Measurements from ENCODE around the gene SSR2.

Gene SSR2

DNA sequence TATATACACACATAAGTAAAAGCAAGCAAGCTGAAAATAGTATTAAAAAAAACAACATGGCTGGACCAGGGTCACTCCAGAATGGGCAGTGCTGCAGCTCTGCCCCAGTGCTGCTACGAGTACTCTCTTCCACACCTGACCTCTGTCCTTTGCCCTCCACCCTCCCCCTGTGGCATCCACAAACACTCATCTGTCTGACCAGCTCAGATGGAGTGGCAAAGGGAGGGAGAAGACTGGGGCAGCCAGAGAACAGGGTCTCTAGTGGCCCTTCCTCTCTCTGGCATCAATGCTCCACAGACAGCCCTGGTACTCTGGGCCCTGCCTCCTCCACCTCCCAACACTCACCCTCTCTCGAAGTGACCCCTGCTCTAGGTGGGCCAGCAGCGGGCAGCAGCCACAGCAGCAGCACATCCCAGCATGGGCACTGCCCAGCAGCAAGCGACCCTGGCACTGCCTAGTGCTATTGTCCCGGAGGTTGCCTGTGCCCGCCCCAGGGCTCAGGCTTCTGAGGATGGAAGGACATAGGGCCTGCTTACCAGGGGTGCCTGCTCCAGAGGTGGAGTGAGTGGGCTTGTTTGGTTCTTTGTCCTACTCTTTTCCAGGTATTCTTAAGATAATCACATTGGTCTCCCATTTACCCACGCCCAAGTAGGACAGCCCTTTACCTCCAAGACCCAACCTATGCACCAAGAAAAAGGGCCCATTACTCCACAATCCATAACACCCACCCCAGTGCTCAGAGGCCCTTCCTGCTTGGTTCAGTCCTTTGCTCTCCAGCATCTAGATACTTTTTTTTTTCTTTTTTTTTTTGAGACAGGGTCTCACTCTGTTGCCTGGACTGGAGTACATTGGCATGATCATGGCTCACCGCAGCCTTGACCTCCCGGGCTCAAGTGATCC lies 48.6 kb downstream of the SSR2 start:
- DNase-seq, result no peak

DNA sequence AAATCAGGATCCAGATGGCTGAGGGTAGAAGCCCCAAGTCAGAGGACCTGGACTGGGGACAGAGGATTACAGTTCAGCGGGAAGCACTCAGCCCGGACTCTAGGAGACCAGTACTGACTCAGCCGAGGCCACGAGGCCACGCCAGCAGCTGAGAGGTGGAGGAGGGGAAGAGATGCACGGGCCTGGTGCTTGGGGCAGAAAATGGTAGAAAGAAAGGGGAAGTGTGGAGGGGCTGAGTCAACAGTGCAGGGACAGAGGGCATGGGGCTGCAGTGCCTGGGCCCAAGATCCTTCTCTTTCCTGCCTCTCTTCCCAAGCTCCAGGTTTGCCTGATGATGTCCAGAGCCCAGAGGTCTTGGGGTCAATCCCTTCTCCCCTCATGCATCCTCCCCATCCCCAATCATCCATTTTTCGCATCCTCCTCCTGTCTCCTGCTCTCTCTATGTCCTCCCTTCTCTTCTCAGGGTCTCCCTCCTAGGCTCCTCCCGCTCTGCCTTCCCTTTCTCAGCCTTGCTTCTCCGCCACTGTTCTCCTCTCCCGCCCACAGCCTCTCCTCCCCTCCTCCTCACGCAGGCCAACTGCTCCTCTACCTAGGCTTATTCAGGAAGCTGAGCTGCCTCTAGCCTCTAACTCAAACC lies 50.1 kb downstream of the SSR2 start:
- DNase-seq, result peak; percentile 40

DNA sequence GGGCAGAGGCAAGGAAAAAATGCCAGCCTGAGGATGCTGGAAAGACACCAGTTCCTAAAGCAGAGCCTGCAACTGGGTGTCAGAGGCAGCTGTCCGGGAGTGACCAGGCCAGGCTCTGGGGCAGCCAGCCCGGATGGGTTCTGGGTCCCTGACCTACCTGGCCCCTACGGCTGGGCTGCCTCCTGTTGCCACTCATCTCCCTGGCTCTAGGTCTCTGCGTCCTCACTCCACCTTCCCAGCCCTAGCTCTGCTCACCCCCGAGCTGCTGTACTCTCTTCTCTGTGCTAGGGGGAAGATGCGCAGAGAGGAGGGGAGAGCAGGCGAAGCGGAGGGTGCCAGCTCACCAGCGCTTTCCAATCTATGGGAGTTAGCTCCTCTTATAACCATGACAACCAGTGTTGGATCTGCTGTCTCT lies 51.4 kb downstream of the SSR2 start:
- no peak for DNase-seq

DNA sequence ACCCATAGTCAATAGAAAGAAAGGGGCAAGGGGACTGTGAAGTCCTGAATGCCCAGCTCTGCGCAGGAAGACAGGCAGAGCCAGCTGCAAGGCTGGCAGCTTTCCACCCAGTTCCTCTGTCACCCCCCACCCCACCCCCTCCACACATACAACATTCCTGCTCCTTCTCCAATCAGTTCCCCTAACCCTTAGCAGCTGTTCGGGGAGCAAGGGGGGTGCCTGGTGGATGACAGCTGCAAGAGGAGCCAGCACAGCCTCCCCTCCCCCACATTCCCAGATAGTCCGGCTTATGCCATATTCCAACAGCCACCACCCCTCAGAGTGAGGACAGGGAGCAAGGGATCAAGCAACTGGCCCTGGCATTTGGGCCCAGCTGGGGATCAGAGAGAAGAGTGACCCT lies 52.1 kb downstream of the SSR2 start:
- no peak for DNase-seq

DNA sequence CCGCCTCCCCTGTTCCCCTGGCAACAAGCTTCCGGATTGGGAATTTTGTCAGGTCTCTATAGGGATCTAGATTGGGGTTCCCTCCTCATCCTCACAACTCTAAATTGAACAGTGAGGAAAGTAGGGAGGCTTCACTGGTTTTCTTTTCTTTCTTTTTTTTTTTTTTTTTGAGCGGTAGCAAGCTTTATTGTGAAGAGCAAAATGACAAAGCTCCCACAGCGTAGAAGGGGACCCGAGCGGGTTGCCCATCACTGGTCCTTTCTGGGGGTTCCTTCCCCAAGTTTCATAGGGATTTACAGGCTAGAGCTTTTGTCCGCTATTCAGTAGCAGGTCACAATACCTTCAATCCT lies 52.7 kb downstream of the SSR2 start:
- no peak for DNase-seq

DNA sequence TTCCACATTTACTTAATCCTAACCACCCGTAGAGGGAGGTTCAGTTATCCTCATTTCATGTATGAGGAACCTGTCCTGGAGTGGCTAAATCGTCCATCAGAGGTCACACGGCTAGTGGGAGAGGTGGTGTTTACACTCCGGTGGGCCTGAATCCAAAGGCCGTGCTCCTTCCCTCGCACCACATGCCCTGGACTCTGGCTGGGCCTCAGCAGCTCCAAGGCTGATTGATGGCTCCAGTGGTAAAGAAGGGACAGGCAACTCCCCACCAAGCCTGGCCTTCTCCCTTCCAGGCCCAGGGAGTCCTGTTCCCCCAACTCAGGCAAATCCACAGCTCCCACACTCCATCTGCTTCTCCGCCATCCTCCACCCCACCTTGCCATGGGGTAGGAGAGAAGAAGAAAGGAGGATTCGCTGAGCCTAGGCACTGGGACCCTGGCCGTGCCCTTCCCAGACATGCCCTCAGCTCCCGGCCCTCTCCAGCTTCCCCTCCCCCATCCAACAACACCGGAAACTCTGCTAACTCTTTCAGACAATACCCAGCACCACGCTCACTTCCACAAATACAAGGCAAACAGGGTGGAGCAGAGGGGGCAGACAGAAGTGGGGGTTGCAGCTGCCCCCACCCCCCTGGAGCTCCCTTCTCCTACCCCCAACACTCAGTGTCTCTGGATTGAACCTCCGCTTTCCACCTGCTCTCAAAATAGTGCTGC lies 53.3 kb downstream of the SSR2 start:
- DNase-seq, result no peak

DNA sequence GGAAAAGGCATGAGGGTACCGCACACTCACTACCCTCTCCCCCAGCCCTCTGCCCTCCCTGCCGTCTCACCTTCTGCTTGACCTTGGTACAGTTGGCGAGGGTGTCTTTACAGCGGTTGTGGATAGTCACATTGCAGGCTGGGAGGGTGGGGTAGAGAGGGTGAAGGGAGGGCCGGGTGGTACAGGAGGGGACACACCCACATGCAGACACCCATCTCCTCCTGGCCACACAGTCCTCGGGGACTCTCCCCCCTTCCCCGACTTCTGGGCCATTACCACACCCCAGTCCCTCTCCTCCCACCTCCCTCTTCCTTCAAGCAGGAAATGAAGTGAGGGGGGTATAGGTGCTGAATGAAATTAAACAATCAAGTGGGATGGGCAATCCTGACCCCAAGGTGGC lies 54.0 kb downstream of the SSR2 start:
- no peak for DNase-seq

DNA sequence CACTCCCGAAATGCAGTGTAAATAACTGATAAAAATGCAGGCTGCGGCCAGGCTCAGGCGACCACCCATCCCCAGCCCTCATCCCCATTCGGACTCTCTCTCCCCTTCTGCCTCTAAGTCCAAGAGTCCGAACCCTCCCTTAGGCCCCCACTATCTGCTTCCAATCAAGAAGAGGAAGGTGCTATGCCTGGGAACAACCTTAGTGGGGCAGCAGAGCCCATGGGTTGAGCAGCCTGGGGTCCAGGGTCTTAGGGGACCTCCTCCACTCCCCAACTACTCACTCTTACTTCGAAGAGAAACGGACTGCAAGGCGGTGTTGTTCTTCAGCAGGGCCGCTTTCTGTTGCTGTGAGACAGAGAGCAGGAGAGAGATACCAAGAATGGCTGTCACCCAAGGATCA lies 54.6 kb downstream of the SSR2 start:
- no peak for DNase-seq

DNA sequence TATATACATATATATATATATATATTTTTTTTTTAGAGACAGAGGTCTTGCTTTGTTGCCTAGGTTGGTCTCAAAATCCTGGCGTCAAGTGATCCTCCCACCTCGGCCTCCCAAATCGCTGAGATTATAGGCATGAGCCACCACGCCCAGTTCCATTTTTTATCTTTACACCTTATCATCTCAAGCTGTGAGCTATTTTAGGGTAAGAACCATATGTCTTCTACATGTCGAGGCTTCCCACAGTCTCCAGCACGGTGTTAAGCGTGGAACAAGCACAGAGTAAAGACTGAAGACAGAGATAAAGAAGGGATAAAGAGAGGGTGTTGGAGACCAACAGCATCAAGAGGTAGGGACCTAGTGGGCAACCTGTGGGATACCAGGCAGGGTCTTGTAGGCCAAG lies 56.6 kb downstream of the SSR2 start:
- DNase-seq, result no peak

DNA sequence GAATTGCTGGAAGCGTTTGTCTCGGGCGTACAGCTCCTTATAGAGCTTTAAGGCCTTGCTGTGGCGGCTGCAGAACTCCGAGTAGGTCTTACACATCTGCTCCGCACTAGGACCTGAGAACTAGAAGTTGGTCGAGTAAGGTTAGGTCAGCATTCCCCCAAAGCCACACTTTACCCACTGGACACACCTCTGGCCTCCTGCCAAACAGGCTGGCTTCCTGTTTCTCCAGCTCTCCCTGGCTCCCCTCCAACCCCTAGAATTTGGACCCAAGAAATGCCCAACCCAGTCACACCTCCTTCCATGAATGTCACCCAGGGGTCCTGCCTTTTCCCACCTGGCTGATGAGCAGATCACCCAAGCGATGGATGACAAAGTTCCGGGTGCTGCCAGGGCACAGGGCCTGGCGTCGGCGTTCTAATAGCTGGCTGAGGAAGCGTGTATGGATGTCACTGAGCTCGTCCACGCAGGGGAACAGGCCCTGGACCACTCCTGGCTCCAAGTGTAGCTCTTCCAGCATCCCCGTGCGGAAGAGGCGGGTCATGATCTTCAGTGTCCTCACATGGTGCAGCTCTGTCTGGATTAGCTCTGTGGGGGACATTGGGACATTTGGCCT lies 58.0 kb downstream of the SSR2 start:
- no peak for DNase-seq

DNA sequence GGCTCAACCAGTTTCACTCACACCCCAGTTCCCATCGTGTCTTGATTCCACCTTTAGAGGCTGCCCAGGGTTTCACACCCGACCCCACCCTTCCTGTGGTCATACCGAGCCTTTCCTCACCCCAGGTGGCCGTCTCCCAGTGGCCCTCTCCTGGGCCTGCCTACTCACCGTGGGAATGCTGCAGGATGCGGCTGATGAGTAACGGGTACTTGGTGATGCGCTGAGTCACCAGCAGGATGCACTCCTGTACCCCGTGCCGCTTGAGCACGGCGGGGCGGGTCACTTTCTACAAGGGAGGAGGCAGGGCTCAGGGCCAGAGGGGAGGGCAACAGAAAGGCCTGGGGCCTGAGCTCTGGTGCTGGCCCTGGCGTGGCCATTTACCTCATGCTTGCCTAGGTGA lies 58.8 kb downstream of the SSR2 start:
- no peak for DNase-seq

DNA sequence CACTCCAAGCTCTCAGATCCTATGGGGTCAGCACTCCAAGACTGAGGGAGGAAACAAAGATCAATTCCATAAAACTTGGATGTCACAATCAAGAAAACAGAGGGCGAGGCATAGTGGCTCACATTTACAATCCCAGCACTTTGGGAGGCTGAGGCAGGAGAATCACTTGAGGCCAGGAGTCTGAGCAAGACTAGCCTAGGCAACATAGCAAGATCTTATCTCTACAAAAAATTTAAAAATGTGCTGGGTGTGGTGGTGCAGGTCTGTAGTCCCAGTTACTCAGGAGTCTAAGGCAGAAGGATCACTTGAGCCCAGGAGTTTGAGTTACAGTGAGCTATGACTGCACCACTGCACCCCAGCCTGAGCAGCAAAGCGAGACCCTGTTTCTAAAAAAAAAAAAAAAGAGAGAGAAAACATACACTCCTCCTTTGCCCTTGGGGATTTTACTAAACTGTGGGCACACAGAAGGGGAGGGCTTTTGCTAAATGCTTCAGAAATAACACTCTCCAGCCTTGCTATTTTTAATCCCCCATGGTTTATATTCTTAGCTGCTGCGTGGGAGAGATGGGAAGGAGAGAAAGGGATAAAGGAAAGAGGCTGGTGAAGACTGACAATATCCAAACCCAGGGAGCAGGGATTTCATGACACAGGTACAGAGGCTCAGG lies 60.5 kb downstream of the SSR2 start:
- no peak for DNase-seq

All from activated naive CD4-positive, alpha-beta T cell treated with Interleukin-2 at 50 U/mL for 16 hours (primary cell).